ENCODE measurements around the gene NTHL1.
"Not testable (repeated sequence)": the region's sequence is repeated elsewhere in the genome, so short reads cannot be mapped to it uniquely, and the experiment has no call there.

Gene NTHL1

GRCh38 chr16:2034696-2035430 lies 12.8 kb downstream of the NTHL1 start:
- DNase-seq (ENCODE audit: low read depth) = no peak
- H3K4me3 ChIP-seq (ENCODE audit: control insufficient read depth, low read depth, low read length) = peak overlapping the region; percentile 33
- TF ChIP-seq CTCF (IDR thresholded peaks at IDR 0.05; ENCODE audit: control insufficient read depth, insufficient read depth, low read depth, low read length, missing control alignments) = no peak

- peak overlapping the region; percentile 57 for H3K4me3 ChIP-seq (ENCODE audit: control insufficient read depth, low read depth, low read length)
Observed at GRCh38 chr16:2033909-2034695, 13.5 kb downstream of the NTHL1 start.

GRCh38 chr16:2033057-2033908 lies 14.4 kb downstream of the NTHL1 start:
- DNase-seq (ENCODE audit: low read depth) = no peak
- H3K4me3 ChIP-seq (ENCODE audit: control insufficient read depth, low read depth, low read length) = peak overlapping the region; percentile 57
- no peak for TF ChIP-seq CTCF (IDR thresholded peaks at IDR 0.05; ENCODE audit: control insufficient read depth, insufficient read depth, low read depth, low read length, missing control alignments)

More at GRCh38 chr16:2033909-2034695, 13.5 kb downstream of the NTHL1 start:
- DNase-seq (ENCODE audit: low read depth) = not testable (repeated sequence)

DNA sequence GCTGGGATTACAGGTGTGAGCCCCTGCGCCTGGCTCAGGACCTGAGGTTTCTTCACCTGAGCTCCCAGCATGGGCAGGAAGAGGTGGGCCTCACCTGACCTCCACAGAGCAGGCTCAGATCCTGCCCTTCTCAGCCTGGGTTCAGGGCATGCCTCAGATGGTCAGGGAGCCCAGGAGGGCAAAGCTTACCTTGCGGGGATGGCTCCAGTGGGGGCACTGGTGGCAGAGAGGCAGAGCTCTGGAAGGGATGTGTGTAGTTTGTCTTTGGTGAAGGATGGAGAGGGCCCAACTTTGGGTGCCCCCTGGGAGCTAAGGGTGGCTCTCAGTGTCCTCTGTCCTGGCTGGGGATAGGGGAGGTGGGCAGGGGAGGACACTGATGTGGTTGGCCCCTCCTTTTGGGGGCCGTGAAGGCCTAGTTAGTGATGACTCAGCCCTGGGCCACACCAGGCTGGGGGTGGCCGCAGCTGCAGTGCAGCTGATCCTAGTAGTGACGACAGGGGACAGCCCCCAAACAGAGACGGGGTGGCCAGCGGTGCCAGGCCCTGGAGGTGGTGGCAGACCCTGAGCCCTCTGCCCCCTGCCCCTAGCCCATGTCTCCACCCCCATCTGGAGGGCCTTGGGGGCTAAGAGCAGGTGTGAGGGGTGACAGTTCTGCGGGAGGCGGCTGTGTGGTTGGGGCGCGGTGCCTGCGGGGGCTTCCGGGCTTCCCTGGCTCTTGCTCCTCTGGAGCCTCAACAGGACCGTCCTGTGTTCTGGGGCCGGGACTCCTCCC lies 15.2 kb downstream of the NTHL1 start:
- no peak for DNase-seq (ENCODE audit: low read depth)
- TF ChIP-seq CTCF (IDR thresholded peaks at IDR 0.05; ENCODE audit: control insufficient read depth, insufficient read depth, low read depth, low read length, missing control alignments) = no peak
- H3K4me3 ChIP-seq (ENCODE audit: control insufficient read depth, low read depth, low read length) = peak overlapping the region; percentile 57

DNA sequence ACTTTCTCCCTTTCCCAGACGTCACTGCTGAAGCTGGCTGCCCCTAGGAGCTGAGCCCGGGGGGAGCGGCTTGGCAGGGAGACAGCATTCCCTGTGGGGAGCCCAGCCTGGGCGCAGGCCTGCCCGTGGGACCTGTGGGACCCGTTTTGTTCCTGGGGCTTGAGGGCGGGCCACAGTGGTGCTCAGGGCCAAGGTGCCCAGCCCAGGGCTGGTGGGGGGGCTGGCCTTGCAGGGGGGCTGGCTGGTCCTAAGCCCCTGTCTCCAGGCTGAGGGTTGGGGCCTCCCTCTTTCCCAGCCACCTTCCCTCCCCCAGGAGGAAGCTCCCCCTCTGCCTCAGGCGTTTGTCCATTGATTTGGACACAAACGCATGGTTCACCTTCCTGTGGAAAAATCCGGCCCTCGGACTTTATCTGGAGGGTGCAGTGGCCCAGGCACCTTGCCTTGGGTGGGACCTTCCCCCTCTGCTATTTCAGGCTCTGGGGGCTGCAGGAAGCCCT lies 16.5 kb downstream of the NTHL1 start:
- no peak overlapping the region for H3K4me3 ChIP-seq (ENCODE audit: control insufficient read depth, low read depth, low read length)
- no peak for TF ChIP-seq CTCF (IDR thresholded peaks at IDR 0.05; ENCODE audit: control insufficient read depth, insufficient read depth, low read depth, low read length, missing control alignments)
- no peak for DNase-seq (ENCODE audit: low read depth)

DNA sequence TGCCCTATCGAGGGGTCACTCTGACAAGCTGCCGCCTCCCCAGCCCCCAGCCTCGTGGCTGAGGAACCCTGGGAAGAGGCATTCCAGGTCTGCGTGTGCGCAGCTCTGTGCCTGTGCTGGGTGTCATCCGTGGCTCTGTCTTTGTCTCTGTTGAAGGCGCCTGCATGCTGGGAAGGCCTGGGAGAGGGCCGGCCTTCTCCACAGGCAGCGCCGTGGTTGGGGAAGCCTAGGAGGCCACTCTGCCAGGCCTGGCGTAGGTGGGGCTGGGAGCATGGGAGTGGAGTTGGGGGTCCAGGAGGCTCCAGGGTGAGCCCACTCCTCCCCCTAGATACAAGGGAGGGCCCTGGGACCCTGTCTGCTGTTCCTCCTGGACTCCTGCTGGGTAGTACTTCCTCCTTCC lies 17.6 kb downstream of the NTHL1 start:
- TF ChIP-seq CTCF (IDR thresholded peaks at IDR 0.05; ENCODE audit: control insufficient read depth, insufficient read depth, low read depth, low read length, missing control alignments) = no peak
- no peak overlapping the region for H3K4me3 ChIP-seq (ENCODE audit: control insufficient read depth, low read depth, low read length)
- DNase-seq (ENCODE audit: low read depth) = no peak
